B cell (primary cell): ENCODE data around the gene AMH. TPM values are rescaled to one million over a fixed set of nuclear protein-coding genes. Genes with fewer than 3 reads are reported as not detected.

Experiments used
- ATAC-seq: fragments of 200-7000 bp; cut with Tn5 transposase; one replicate; pipeline ENCODE4 v1.10.0; 2021; ENCODE audit warnings: low read depth, mild to moderate bottlenecking, moderate number of reproducible peaks, moderate library complexity
- CTCF ChIA-PET: fragments of 350-600 bp; sonication (Branson Sonifier 250); formaldehyde crosslinking; loops from one replicate; lab custom pipeline; 2021; ENCODE audit warnings: antibody characterized with exemption, inconsistent platforms; lab: Charles Lee
- POLR2A ChIA-PET: fragments of 350-600 bp; sonication (Branson Sonifier 250); formaldehyde crosslinking; loops from one replicate; lab custom pipeline; 2021; ENCODE audit warnings: antibody characterized with exemption; lab: Charles Lee
- DNase-seq: peaks from one replicate; pipeline ENCODE4 v3.0.0; 2013
- H2AFZ ChIP-seq: 2 replicates; pipeline ENCODE4 v1.6.1; 2012; ENCODE audit warnings: mild to moderate bottlenecking, low read depth, low read length; ENCODE audit not compliant: insufficient read depth, poor library complexity, severe bottlenecking
- H3K27ac ChIP-seq, 2 donors: 1 replicate in 1 of 2; 2 replicates in 1 of 2; pipeline ENCODE4 v1.5.1; 2012 to 2013; ENCODE audit warnings: low read length in 2 of 2, mild to moderate bottlenecking in 2 of 2, moderate library complexity in 1 of 2
- H3K27me3 ChIP-seq, 4 experiments: fragments of 200-600 bp in 1 of 4; sonication (generic) in 1 of 4; replicated peaks in 1 of 4; 1 replicate in 2 of 4; 2 replicates in 2 of 4; pipeline versions ENCODE4 v1.6.1 to v1.7.0; 2013 to 2016; ENCODE audit warnings: low read length in 3 of 4, mild to moderate bottlenecking in 2 of 4, mixed read lengths in 1 of 4, moderate library complexity in 1 of 4; ENCODE audit not compliant: insufficient read depth in 4 of 4, control insufficient read depth in 3 of 4; ENCODE audit errors: control extremely low read depth in 1 of 4
- H3K36me3 ChIP-seq, 2 experiments: replicated peaks in 1 of 2; 1 replicate in 1 of 2; 2 replicates in 1 of 2; pipeline versions ENCODE4 v1.6.1 to v1.7.1; 2013; ENCODE audit warnings: low read length in 1 of 2; ENCODE audit not compliant: insufficient read depth in 2 of 2, control insufficient read depth in 1 of 2; ENCODE audit errors: control extremely low read depth in 1 of 2, extremely low read depth in 1 of 2
- H3K4me1 ChIP-seq, 2 donors: fragments of 200-600 bp in 1 of 2; sonication (generic) in 1 of 2; 1 replicate in 1 of 2; 2 replicates in 1 of 2; pipeline versions ENCODE4 v1.5.1 to v1.6.1; 2013 to 2017; ENCODE audit warnings: low read length in 2 of 2; ENCODE audit not compliant: control insufficient read depth in 2 of 2, insufficient read depth in 2 of 2
- H3K4me2 ChIP-seq: replicated peaks from 2 replicates; pipeline ENCODE3; 2012; ENCODE audit warnings: mild to moderate bottlenecking, low read depth, low read length; ENCODE audit not compliant: poor library complexity, severe bottlenecking
- H3K4me3 ChIP-seq, 5 experiments: fragments of 200-600 bp in 1 of 5; sonication (generic) in 1 of 5; 1 replicate in 3 of 5; 2 replicates in 2 of 5; pipeline versions ENCODE4 v1.5.1 to v1.7.0; 2011 to 2016; ENCODE audit warnings: low read length in 4 of 5, mild to moderate bottlenecking in 4 of 5, low read depth in 2 of 5, control low read depth in 1 of 5, moderate library complexity in 1 of 5; ENCODE audit not compliant: insufficient read depth in 1 of 5; ENCODE audit errors: control extremely low read depth in 1 of 5, extremely low read depth in 1 of 5
- H3K79me2 ChIP-seq: fragments of 200-600 bp; sonication (generic); one replicate; pipeline ENCODE4 v1.6.0; 2016; ENCODE audit warnings: low read length; ENCODE audit not compliant: control insufficient read depth, insufficient read depth
- H3K9ac ChIP-seq: fragments of 200-600 bp; sonication (generic); 2 replicates; pipeline ENCODE4 v1.6.1; 2017; ENCODE audit warnings: mild to moderate bottlenecking, low read length, moderate library complexity
- H3K9me3 ChIP-seq, 3 donors: one replicate each; pipeline versions ENCODE4 v1.6.1 to v1.7.1; 2013; ENCODE audit warnings: low read length in 2 of 3; ENCODE audit not compliant: control insufficient read depth in 2 of 3, insufficient read depth in 1 of 3; ENCODE audit errors: control extremely low read depth in 1 of 3
- H4K20me1 ChIP-seq: 2 replicates; pipeline ENCODE4 v1.6.0; 2012; ENCODE audit warnings: mild to moderate bottlenecking, low read length; ENCODE audit not compliant: insufficient read depth, control insufficient read depth, poor library complexity, severe bottlenecking
- H3K27ac Mint-ChIP-seq: one replicate; pipeline ENCODE4 v1.8.0; 2021; ENCODE audit warnings: mixed read lengths
- H3K27me3 Mint-ChIP-seq: one replicate; pipeline ENCODE4 v1.8.0; 2021; ENCODE audit warnings: mixed read lengths
- H3K4me1 Mint-ChIP-seq: one replicate; pipeline ENCODE4 v1.8.0; 2021; ENCODE audit warnings: mixed read lengths
- H3K4me3 Mint-ChIP-seq: one replicate; pipeline ENCODE4 v1.8.0; 2021; ENCODE audit warnings: mixed read lengths
- H3K9me3 Mint-ChIP-seq: one replicate; pipeline ENCODE4 v1.8.0; 2022; ENCODE audit warnings: mixed read lengths; ENCODE audit not compliant: insufficient read depth
- EZH2 ChIP-seq: IDR thresholded peaks from 2 replicates; pipeline ENCODE4 v1.6.1; 2012; ENCODE audit warnings: borderline replicate concordance, low read depth, mild to moderate bottlenecking, moderate library complexity, low read length; ENCODE audit not compliant: insufficient read depth, poor library complexity, severe bottlenecking
- WGBS: methylation state at CpG from one replicate; pipeline ENCODE4 v1.1.5; 2013; ENCODE audit warnings: missing lambda C conversion rate; ENCODE audit not compliant: insufficient coverage; 5-methylcytosine and 5-hydroxymethylcytosine counted together
- intact Hi-C: fragments of 100-400 bp; cut with micrococcal nuclease; formaldehyde crosslinking; loops from one replicate; pipeline ENCODE4 v1.10.0; 2022
- polyA plus RNA-seq: library from polyadenylated mRNA; depleted of rRNA; stranded (reverse); fragments of >200 nt; gene quantifications from 2 replicates; pipeline ENCODE4 v1.2.3, GENCODE V29; 2012
- total RNA-seq, 2 donors: library from RNA; stranded (reverse); fragments of 120-200 nt in 1 of 2; gene quantifications; 1 replicate in 1 of 2; 2 replicates in 1 of 2; pipeline versions ENCODE4 v1.2.3 to v1.2.4, GENCODE V29; 2013 to 2022
- TF ChIP-seq, protein P1 (sequence below): fragments of 200-600 bp; IDR thresholded peaks from one replicate; pipeline ENCODE4 v1.8.0; 2022; ENCODE audit warnings: antibody characterized with exemption, mild to moderate bottlenecking

AMH gene
- total and polyA plus RNA-seq, 2 donors (not counting 1 experiment from before 2014, with no cell fraction given): 1.5 to 4.5 TPM

DNA sequence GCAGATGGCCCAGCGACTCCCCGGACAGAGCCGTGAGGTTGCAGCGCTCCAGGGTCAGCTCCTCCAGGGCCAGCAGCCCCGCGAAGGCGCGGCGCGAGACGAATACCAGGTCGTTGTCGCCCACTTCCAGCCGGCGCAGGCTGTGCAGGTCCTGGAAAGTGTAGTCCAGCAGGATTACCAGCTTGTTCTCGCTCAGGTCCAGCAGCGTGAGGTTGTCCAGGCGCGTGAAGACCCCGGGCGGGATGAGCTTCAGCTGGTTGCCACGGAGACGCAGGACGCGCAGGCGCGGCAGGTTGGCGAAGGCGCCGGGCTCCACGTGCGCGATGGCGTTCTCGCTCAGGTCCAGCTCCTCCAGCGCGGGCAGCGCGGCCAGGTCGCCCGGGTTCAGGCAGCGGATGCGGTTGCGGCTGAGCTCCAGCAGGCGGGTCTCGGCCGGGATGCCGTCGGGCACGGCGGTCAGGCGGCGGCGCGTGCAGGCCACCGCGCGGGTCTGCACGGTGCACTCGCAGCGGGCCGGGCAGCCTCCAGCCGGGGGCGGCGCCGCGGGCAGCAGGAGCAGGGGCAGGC is 42.1 kb downstream of the AMH start:
- Histone ChIP-seq H3K4me1 (peaks cover 49 to 72% of the 10 kb centered on the region in 2 donors), H3K4me3 (peak overlapping the region; percentile 30 to 82 (median 71)), H4K20me1 (peaks cover 52% of the 10 kb centered on the region), H2AFZ (peak overlapping the region; percentile 50), H3K36me3 (peaks cover 0 to 23% of the 10 kb centered on the region in 2 experiments), H3K27ac (peak overlapping the region in 1 of 2 donors; percentile 81), H3K27me3 (no peaks in the 10 kb centered on the region), H3K79me2 (peaks cover 69% of the 10 kb centered on the region), H3K4me2 (peak overlapping the region; percentile 82), H3K9ac (peak overlapping the region; percentile 69), H3K9me3 (peaks cover 0 to 3% (median 0%) of the 10 kb centered on the region in 3 donors)
- Mint-ChIP-seq H3K27ac (peak overlapping the region; percentile 89), H3K4me3 (peak overlapping the region; percentile 89), H3K9me3 (no peaks in the 10 kb centered on the region), H3K4me1 (peaks cover 61% of the 10 kb centered on the region), H3K27me3 (no peaks in the 10 kb centered on the region)
- no peak for TF ChIP-seq EZH2
- TF ChIP-seq, protein P1, sequence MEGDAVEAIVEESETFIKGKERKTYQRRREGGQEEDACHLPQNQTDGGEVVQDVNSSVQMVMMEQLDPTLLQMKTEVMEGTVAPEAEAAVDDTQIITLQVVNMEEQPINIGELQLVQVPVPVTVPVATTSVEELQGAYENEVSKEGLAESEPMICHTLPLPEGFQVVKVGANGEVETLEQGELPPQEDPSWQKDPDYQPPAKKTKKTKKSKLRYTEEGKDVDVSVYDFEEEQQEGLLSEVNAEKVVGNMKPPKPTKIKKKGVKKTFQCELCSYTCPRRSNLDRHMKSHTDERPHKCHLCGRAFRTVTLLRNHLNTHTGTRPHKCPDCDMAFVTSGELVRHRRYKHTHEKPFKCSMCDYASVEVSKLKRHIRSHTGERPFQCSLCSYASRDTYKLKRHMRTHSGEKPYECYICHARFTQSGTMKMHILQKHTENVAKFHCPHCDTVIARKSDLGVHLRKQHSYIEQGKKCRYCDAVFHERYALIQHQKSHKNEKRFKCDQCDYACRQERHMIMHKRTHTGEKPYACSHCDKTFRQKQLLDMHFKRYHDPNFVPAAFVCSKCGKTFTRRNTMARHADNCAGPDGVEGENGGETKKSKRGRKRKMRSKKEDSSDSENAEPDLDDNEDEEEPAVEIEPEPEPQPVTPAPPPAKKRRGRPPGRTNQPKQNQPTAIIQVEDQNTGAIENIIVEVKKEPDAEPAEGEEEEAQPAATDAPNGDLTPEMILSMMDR: no peak
- WGBS: 56% methylated on average over 63 of the region's 67 CpGs
- CTCF ChIA-PET: interaction anchor here (0.9 to 2.0 kb wide), 5 partner anchors 12 to 101 kb away, joined by 3 to 9 read pairs (median 5); no protein-coding TSS in a partner anchor
- DNase-seq (no peak), ATAC-seq (no peak)
- POLR2A ChIA-PET: interaction anchor here (0.6 to 2.4 kb wide), 9 partner anchors 11 to 391 kb away, joined by 3 to 12 read pairs (median 3); no protein-coding TSS in a partner anchor
- intact Hi-C loops: no loop called here
